ENCODE results near the gene PUS1.
A peak's percentile ranks its signal among the peaks of the same experiment; 100 is the strongest.
"Not testable (repeated sequence)": the region's sequence is repeated elsewhere in the genome, so short reads cannot be mapped to it uniquely, and the experiment has no call there.

The PUS1 gene

DNA sequence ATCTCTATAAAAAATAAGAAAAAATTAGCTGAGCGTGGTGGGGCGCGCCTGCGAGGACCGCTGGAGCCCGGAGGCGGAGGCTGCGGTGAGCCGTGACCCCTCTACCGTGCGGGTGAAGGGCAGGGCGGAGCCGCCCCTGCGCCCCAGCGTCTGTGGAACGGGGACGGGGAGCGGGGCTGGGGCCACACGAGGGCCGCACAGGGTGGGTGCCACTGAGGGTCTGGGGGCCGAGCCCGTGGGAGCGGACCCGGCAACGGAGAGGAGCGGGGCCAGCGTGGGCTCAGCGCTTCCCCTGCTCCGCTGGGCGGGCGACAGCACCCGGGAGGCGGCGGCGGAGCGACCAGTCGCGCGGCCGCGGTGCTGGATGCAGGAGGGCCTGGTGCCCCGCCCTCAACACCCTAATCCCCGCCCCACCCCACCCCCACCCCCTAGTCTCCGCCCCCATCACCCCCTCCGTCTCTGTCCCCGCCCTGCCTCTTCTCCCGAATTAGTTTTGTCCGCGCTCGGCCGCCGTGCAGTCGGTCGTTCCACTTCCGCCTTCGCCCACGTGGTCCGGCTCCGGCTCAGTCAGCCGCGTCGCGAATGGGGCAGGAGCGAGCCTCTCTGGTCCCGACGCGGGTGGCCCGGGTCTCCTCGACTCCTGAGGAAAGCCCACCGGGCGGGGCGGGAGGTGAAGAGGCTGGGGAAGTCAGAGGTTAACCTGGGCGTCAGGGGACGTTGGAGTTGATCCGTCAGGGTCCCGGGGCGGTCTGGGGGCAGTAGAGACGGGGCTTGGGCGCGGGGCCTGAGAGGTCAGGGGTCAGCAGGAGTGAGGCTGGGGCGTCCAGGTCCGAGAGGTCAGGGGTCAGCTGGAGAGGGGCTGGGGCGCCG is at the start of gene PUS1:
PUS1 (plus strand) TSS at position 566 of the 870 bp plus-strand sequence. CDS start 447 bp downstream, outside the sequence.
- peak; percentile 98 for DNase-seq

DNA sequence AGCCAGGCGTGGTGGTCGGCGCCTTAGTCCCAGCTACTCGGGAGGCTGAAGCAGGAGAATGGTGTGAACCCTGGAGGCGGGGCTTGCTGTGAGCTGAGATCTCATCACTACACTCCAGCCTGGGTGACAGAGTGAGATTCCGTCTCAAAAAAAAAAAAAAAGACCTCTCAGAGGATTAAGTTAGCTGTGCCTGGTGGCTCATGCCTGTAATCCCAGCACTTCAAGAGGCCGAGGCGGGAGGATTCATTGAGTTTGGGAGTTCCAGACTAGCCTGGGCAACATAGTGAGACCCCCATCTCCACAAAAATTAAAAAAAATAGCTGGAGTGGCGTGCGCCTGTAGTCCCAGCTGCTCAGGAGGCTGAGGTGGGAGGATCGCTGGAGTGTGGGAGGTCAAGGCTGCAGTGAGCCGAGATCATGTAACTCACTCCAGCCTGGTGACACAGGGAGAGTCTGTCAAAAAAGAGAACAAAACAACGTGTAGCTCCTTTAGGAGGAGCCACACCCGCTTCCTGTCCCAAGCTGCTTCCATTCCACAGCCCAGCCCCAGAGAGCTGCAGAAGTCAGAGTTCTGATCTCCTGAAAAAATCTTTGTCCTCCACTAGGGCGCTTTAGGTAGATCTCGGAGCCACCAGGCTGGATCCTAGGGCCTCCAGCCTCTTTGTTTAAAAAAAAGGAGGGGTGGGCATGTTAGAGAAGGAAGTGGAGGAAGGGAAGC is 46.1 kb upstream of the PUS1 start:
- DNase-seq, result no peak

DNA sequence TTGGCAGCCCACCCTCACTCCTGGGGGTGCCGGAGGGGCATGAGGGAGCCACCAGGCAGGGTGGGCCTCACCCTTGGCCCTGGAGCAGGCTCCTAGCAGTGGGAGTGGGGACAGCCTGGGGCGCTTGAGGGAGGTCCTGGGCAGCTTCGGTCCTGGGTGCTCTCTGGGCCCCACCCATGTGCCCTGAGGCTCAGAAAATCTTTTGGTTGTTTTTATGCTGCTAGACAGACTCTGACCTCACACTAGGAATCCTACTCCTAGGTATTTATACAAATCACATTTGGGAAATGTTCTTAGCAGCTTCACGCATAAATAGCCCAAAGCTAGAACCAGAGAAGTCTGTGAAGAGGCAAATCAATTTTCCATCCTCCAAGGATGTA is 45.6 kb upstream of the PUS1 start:
- DNase-seq, result no peak

DNA sequence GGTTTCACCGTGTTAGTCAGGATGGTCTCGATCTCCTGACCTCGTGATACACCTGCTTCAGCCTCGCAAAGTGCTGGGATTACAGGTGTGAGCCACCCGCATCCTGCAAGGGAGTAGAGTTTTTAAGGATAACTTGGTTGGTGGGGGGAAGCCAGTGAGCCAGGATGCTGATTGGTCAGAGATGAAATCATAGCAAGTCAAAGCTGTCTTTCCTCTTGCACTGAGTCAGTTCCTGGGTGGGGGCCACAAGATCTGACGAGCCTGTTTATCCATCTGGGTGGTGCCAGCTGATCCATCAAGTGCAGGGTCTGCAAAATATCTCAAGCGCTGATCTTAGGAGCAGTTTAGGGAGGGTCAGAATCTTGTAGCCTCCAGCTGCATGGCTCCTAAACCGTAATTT is 44.0 kb upstream of the PUS1 start:
- not testable (repeated sequence) for DNase-seq

DNA sequence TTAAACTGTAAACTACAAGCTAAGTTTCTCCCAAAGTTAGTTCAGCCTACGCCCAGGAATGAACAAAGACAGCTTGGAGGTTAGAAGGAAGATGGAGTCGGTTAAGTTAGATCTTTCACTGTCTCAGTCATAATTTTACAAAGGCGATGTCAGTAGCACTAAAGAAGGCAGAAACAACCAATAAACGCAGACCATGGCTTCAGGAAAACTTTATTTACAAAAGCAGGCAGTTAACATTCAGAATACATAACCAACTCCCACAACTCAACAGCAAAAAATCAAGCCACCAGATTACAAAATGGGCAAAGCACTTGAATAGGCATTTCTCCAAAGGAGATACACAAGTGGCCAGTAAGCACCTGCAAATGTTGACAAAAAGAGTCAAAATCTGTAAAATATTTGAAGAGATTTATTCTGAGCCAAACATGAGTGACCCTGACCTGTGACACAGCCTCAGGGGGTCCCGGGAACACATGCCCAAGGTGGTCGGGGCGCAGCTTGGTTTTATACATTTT is 43.5 kb upstream of the PUS1 start:
- DNase-seq, result no peak

DNA sequence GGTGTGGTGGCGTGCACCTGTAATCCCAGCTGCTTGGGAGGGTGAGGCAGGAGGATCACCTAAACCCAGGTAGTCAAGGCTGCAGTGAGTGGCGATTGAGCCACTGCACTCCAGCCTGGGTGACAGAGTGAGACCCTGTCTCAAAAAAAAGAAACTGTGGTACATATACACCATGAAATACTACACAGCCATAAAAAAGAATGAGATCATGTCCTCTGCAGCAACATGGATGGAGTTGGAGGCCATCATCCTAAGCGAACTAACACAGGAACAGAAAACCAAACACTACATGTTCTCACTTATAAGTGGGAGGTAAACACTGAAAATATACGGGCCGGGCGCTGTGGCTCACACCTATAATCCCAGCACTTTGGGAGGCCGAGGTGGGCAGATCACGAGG is 37.4 kb upstream of the PUS1 start:
- DNase-seq, result not testable (repeated sequence)

DNA sequence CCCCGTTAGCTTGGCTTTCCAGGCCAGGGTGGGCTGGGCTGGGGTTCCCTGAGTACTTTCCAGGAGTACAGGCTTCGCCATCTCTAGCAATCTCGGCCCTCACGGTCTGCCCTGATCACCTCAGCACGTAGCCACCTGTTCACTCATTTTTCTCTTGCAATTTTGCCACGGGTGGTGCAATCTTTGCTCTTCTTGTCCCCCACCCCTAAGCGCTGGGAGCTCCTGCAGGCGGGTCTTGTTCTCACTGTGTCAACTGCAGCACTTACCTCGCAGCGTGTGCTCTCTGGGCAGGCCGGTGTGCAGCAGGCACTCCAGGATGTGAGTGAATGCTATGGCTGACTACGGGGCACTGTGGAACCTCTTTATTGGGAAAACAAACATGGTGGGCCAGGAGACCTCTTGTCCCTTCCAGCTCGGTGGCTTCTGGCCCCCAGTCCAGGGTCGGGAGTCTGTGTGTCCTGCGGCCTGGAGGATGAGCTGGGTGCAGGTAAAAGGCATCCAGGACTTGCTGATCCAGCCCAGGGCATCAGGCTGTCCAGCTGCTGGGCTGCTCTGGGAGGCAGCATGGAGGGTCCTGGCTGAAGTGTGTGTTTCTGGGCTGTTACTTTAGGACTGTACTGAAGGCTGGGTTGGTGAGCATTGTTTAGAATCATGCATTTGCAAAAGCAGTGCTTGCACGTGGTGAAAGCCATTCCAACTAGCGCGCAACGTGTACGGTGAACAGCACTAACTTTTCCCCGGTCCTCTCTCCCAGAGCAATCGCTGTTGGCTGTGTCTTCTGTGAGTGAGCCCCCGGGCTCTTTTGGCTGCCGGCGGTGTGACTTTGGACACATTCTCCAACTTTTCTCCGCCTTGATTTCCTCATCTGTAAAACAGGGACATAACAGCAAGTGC is 36.1 kb upstream of the PUS1 start:
- DNase-seq, result no peak

DNA sequence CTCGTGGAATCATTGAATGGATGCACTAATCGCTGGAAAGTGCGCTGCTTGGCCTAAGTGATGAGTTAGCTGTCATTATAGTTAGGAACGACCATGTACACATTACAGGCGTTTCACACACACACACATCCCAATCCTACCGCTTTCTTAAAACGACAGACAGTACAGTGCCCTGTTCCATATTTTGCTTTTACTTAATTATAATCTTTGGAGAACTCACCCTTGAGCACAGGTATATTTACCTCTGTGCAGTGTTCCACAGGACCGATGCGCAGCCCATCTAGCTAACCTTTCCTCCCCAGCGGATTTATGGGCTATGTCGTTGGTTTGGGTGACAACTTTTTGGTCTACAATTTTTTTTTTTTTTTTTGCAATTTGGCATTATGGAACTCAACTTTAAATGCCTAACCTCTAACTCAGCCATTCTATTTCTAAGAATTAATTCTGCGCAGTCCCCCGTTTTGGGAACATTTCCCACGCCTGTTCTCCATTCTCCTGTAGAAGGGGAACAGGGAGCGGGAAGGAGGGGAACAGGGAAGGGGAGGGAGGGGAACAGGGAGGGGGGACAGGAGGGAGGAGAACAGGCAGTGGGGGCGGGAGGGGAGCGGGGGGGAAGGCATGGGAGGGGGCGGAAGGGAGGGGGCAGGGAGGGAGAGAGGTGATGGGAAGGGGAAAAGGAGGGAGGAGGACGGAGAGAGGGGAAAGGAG is 35.3 kb upstream of the PUS1 start:
- peak; percentile 50 for DNase-seq

DNA sequence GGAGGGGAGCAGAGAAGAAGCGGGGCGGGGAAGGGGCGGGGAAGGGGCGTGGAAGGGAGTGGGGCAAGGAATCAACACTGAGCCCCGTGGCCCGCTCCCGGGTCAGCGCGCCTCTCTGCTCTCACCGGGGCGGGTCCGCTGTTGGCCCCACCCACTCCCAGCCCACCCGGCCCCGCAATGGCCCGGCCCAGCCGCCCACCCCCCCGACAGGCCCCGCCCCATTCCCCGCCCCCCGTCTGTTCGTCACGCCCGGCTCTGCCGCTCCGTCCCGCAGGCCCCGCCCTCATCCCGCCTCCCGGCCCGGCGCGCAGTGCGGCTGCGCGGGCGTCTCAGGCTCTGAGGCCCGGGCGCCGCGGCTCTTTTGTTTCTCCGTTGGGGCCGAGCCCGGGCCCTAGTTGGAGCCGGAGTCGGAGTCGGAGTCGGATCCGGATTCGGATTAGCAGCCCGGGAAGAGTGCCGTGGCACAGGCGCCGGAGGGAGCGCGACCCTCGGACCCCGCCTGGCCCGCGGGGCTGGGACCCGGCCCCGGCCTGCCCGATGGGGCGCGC is 34.7 kb upstream of the PUS1 start, which contains the start of gene ULK1:
ULK1 (plus strand) TSS at position 310 of the 548 bp plus-strand sequence. CDS start 380 bp downstream, outside the sequence.
- peak; percentile 96 for DNase-seq

DNA sequence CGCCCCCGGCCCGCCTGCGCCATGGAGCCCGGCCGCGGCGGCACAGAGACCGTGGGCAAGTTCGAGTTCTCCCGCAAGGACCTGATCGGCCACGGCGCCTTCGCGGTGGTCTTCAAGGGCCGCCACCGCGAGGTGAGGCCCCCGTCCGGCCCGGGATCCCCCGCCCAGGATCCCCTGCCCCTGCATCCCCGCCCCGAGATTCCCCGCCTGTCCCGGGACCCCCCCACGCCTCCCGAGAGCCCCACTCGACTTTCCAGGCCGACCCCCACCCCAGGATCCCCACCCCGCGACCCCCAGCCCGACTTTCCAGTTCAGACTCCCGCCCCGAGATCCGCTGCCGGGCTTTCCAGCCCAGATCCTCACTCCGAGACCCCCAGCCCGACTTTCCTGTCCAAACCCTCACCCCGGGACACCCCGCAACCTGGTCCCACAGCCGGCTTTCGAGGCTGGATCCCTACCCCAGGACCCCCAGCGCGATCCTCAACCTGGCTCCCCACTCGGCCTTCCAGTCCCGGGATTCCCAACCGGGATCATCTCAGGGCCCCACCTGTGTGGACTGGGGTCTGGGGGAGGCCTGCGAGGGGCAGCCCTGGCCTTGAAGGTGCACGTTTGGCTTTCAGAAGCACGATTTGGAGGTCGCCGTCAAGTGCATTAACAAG is 34.0 kb upstream of the PUS1 start:
- DNase-seq, result peak; percentile 68

DNA sequence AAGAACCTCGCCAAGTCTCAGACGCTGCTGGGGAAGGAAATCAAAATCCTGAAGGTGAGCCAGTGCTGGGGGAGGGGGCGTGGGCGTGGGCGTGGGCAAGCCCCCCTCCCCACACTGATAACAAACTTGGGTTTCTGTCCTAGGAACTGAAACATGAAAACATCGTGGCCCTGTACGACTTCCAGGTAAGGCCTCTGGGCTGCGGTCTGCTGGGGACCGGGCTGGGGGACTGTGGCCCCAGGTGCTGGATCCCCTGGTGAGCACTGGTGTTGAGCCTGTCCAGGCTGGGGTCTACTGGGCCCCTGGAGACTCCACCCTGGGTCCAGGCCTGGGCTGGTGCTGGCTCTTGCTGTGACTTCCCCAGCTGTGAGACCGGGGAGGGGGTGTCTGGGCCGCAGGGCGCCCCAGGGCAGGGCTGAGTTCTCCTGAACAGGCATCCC is 33.4 kb upstream of the PUS1 start:
- DNase-seq, result peak; percentile 82

DNA sequence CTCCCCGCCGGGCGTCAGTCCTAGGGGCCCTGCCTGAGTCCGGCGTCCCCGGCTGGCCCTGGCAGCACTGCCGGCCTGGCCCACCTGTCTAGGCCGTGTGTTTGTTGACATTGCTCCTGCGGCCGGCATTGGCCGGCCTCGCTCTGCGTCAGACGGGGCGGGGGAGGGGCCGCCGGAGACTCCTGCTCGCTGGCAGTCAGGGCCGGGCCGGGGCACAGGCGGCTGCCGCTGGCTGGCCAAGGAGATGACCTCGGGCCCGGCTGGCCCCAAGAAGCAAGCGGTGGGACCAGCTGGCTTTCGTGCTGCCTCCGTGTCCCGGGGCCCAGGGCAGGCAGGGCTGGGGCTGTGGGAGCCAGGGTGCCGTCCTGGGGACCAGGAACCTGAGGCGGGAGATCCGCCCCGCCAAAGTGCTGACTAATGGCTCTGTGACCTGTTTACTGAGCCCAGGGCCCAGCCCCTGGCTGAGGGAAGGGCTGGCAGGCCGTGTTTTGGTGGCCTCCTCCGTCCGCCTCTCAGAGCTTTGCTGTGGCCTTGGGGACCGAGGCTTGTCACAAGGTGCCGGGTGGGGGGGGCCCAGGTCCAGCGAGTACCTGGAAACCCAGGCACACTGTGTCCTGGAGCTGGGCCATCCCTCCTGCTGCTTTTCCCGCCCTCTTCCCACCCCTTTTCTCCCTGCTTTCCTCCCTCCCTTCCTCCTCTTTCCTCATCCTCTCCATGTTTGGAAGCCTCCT is 32.8 kb upstream of the PUS1 start:
- peak; percentile 98 for DNase-seq

DNA sequence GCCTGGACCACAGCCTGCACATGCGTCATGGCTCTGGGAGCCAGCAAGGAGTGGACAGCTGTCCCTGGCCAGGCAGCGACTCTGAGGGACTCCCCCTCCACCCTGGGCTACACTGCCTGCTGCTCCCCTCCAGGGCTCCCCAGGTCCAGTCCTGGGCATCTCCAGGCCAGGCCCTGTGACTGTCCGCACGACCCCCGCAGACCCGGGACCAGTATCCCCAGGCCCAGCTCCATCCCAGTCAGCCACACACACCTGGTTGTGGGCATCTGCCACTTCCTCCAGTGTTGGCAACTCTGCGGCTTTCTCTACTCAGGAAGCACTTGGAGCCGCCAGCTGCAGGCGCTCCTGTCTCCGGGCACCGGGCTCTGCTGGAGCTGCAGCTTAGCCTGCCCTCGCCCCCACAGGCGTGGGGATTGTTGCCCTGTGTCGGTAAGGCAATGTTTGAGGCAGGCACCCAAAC is 32.2 kb upstream of the PUS1 start:
- DNase-seq, result peak; percentile 88

DNA sequence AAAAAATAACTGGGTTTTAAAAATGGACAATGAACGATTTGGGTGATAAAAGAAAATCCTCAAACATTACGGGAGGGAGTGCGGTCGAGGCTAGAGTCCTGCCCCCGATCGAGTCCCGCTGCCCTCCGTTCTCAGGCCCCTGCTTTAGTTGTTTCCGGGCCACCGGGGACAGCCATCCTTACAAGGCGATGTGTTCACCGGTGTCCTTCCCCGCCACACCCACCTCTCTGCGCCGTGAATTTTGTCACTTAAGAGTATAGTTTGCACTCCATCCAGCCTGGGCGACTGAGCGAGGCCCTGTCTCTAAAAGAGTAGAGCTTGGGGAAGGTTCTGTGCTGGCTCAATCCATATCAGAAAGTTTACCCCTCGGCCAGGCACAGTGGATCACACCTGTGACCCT is 31.8 kb upstream of the PUS1 start:
- no peak for DNase-seq

DNA sequence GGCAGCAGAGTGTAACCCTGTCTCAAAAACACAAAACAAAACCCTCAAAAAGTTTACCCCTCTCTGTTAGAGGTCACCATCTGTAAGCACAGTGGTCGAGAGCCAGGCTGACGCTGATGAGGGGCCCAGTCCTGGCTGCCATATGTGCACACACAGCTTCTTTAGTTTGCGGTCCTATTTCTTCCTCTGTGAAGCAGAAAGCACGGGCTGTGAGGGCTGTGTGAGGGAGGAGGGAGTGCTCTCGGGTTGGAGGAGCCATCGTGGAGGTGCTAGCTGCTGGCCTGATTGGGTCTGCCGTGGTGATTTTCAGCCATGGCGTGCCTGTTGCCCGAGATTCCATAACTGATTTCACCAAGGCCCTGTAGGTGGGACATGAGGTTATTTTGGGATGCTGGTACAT is 31.2 kb upstream of the PUS1 start:
- no peak for DNase-seq

DNA sequence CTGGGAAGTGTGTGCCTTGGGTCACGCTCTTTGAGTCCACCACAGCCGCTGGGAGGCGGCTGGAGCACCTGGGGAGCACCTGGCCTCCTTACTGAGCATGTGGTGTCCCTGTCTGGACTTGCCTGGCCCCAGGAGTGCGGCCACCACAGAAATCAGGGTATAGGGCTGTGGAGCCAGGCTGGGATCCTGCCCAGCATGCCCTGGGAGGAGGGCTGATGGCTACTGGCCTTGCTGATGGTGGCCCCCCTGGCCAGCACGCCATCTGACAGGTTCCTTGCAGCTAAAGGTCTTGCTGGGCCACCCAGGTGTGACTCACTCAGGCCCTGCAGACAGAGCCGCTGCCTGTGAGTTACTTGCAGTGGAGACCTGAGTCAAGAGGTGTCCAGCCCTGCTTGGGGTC is 28.7 kb upstream of the PUS1 start:
- peak; percentile 59 for DNase-seq

DNA sequence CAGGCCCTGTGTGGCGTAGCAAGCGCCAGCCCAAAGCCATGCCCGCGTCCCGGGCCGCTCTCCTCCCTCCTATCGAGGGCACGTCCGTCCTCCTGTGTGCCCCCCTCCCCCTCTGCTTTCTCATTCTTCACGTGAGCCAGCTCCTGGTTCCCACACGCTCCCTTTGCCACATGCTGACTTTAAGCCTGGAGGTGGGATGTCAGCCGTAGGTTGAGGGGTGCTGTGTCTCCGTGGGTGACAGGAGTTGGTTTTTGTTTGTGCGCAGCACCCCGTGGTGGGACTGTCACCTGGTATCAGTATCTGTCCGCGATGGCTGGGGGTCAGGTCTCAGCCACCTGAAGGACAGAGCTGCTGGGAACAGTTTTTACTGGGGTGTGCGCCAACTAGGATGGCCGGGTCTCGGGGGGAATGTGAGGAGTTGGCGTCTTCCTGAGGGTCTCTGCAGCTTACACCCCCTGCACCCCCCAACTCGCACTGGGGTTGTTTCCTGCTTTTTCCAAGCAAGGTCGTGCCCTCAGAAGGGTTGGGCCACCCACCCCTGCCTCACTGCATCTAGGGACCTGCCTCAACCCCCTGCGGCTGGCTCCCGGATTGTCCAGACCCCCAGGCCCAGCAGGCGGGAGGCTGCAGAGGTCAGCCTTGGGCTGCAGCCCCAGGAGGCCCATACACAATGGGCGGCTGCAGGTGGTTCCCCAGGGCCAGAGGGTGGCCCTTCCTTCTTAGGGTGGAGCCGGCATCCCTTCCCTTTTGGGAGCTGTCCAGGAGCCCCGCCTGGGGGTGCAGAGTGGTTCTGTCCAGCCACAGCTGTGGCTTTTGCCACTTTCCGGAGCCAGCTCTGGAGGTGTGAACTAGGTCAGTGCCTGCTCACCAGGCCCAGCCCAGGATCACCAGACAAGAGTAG is 27.4 kb upstream of the PUS1 start:
- DNase-seq, result no peak

DNA sequence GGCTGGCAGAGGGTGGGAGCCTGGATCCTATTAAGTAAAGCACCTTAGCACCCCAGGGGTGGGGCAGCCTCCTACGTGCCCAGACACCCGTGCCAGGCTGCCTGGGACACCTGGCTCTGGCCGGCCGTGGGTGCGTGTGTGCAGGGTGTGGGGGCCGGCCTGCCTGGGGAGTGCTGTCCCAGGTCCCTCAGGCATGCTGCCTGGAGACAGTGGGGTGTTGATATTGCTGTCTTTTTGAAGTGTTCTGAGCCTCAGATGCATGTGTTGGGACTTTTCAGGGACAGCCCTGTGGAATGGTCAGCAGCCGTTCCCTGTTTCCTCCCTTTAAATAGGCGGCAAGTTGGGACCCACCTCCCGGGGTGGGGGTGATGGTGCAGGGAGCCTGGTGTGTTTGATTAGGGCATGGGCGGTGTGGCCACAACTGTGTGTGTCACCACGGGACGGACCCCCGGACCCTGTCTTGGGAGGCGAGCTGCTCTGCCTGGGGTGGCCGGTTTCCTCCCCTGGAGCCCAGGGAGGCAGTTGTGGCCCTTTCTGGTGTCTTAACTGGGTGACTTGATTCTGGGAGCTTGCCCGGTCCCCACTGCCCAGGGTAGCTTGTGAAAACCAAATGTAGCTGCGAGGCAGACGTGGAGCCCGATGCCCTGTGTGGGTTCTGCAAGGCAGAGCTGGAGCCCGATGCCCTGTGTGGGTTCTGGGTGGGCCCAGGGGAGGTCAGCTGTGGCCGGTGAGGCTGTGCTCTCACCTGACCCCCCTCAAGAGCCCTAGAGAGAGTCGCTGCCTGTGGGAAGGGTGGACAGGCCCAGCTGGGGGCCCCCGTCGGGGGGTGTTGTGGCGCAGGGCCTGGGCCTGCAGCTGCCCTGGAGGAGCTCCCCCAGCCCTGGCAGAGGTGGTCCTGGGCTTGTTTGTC is 26.5 kb upstream of the PUS1 start:
- no peak for DNase-seq
